ENCODE data around the gene RAPGEF5.
A peak's percentile ranks its signal among the peaks of the same experiment; 100 is the strongest.

RAPGEF5 gene

DNA sequence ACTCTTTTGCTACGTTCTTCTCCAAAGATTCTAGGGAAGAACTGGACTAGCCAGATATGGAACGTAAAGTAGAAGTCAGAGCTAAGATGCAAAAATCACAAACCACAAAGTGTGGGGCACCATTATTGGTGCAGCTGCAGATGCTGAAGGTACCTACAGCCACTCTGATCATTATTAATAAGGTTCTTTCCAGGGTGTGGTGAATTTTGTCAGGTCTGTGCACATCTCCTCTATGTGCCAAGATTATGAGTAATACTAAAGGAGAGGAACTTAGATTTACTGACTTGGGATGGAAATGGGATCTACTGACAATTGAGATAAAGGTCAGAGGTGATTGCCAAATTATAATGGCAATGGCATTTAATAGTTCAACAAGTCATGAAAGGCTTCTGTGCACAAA lies 148.2 kb downstream of the RAPGEF5 start:
- Mint-ChIP-seq H3K27me3 (ENCODE audit: low read depth) (no peaks in the 10 kb centered on the region), H3K36me3 (ENCODE audit: low read depth) (no peaks in the 10 kb centered on the region), H3K9me3 (no peaks in the 10 kb centered on the region), H3K4me3 (no peak overlapping the region), H3K4me1 (peaks cover 50% of the 10 kb centered on the region), H3K27ac (peak overlapping the region in 1 of 3 experiments; percentile 19)
- TF ChIP-seq, protein P1, sequence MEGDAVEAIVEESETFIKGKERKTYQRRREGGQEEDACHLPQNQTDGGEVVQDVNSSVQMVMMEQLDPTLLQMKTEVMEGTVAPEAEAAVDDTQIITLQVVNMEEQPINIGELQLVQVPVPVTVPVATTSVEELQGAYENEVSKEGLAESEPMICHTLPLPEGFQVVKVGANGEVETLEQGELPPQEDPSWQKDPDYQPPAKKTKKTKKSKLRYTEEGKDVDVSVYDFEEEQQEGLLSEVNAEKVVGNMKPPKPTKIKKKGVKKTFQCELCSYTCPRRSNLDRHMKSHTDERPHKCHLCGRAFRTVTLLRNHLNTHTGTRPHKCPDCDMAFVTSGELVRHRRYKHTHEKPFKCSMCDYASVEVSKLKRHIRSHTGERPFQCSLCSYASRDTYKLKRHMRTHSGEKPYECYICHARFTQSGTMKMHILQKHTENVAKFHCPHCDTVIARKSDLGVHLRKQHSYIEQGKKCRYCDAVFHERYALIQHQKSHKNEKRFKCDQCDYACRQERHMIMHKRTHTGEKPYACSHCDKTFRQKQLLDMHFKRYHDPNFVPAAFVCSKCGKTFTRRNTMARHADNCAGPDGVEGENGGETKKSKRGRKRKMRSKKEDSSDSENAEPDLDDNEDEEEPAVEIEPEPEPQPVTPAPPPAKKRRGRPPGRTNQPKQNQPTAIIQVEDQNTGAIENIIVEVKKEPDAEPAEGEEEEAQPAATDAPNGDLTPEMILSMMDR (IDR thresholded peaks at IDR 0.05; ENCODE audit: unreplicated experiment in 3 of 3) = no peak

GRCh38 chr7:22207724-22208225 lies 149.2 kb downstream of the RAPGEF5 start:
- no peaks in the 10 kb centered on the region for H3K36me3 Mint-ChIP-seq (ENCODE audit: low read depth)
- H3K9me3 Mint-ChIP-seq = no peaks in the 10 kb centered on the region
- no peaks in the 10 kb centered on the region for H3K27me3 Mint-ChIP-seq (ENCODE audit: low read depth)
- TF ChIP-seq, protein P1 (IDR thresholded peaks at IDR 0.05; ENCODE audit: unreplicated experiment in 3 of 3) = no peak
- no peak overlapping the region for H3K4me3 Mint-ChIP-seq
- H3K27ac Mint-ChIP-seq = peak overlapping the region in 2 of 3 experiments; percentile 15 to 19
- H3K4me1 Mint-ChIP-seq = peaks cover 54% of the 10 kb centered on the region

- Mint-ChIP-seq H3K27ac (peak overlapping the region in 1 of 3 experiments; percentile 22), H3K4me3 (no peak overlapping the region), H3K36me3 (ENCODE audit: low read depth) (no peaks in the 10 kb centered on the region), H3K27me3 (ENCODE audit: low read depth) (peaks cover 3% of the 10 kb centered on the region), H3K4me1 (peaks cover 52% of the 10 kb centered on the region), H3K9me3 (no peaks in the 10 kb centered on the region)
- TF ChIP-seq, protein P1 (IDR thresholded peaks at IDR 0.05; ENCODE audit: unreplicated experiment in 3 of 3) = no peak
Measured at GRCh38 chr7:22205631-22206030, 151.3 kb downstream of the RAPGEF5 start.

GRCh38 chr7:22204312-22204711 lies 152.6 kb downstream of the RAPGEF5 start:
- Mint-ChIP-seq H3K27ac (peak overlapping the region; percentile 8 to 85 (median 74)), H3K4me1 (peaks cover 45% of the 10 kb centered on the region), H3K9me3 (no peaks in the 10 kb centered on the region), H3K27me3 (ENCODE audit: low read depth) (peaks cover 3% of the 10 kb centered on the region), H3K4me3 (no peak overlapping the region), H3K36me3 (ENCODE audit: low read depth) (no peaks in the 10 kb centered on the region)
- TF ChIP-seq, protein P1 (IDR thresholded peaks at IDR 0.05; ENCODE audit: unreplicated experiment in 3 of 3) = no peak

DNA sequence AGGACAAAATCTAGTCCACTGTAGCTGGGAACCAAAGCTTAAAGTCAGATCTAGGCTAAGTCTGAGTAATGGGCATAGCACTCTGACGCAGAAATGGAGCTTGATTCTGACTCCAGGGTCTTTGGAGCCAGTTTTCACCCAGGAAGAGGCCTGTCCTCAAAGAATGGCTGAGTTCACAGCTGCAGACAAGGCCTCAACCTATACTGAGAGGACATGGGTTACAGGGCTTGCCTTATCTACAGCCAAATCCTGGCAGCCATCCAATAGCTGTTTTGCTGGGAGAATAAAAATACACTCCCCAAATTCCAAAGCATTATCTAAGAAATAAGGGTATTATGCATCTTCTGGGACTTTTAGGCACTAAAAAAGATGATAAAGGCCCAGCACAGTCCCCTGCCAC lies 154.8 kb downstream of the RAPGEF5 start:
- peaks cover 8% of the 10 kb centered on the region for H3K27me3 Mint-ChIP-seq (ENCODE audit: low read depth)
- H3K27ac Mint-ChIP-seq = peak overlapping the region; percentile 39 to 59 (median 57)
- peaks cover 35% of the 10 kb centered on the region for H3K4me1 Mint-ChIP-seq
- H3K36me3 Mint-ChIP-seq (ENCODE audit: low read depth) = no peaks in the 10 kb centered on the region
- TF ChIP-seq, protein P1 (IDR thresholded peaks at IDR 0.05; ENCODE audit: unreplicated experiment in 3 of 3) = no peak
- H3K4me3 Mint-ChIP-seq = no peak overlapping the region
- no peaks in the 10 kb centered on the region for H3K9me3 Mint-ChIP-seq

DNA sequence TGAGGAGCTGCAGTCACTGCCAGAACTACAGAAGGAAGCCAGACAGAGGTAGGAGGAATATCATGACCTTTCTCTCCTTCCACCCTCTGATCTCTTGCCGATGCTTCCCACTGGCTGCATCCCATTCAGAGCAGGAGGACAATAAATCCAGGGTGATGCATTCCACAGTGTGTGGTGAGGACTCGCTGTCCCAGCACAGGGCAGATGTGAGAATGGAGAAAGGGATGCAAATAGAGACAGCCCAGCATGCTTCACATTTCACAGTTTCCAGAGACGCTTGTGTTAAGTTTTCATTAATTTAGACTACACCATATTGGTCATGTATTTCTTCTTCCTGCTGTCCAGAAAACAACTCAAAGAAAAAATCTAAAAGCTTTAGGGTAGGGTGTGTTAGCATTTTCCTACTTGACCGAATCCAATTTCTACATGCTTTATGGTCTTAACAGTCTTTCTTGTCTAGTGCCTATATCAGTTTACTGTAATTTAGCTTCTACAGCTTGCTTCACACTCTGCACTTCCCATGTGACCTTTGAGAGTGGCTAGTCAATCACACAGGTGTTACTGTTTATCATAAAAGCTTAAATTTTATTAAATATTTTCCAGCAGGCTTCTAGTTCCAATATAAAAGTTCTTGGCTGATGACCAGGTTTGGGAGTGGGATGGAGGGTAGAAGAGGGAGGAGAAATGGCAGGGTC lies 155.6 kb downstream of the RAPGEF5 start:
- Mint-ChIP-seq H3K27me3 (ENCODE audit: low read depth) (peaks cover 8% of the 10 kb centered on the region), H3K4me1 (peaks cover 35% of the 10 kb centered on the region), H3K36me3 (ENCODE audit: low read depth) (no peaks in the 10 kb centered on the region), H3K9me3 (no peaks in the 10 kb centered on the region), H3K27ac (peak overlapping the region; percentile 8 to 57 (median 39)), H3K4me3 (no peak overlapping the region)
- TF ChIP-seq, protein P1 (IDR thresholded peaks at IDR 0.05; ENCODE audit: unreplicated experiment in 3 of 3) = no peak
